ENCODE measurements around the gene MLEC.
"Not testable (repeated sequence)": the region's sequence is repeated elsewhere in the genome, so short reads cannot be mapped to it uniquely, and the experiment has no call there.

MLEC gene

GRCh38 chr12:120663741-120664140 is 23.2 kb upstream of the MLEC start:
- no peak for DNase-seq (ENCODE audit: low read depth in 2 of 2)

GRCh38 chr12:120666571-120667390 is 20.2 kb upstream of the MLEC start:
- no peak for DNase-seq (ENCODE audit: low read depth in 2 of 2)

- no peak for DNase-seq (ENCODE audit: low read depth in 2 of 2)
Observed at GRCh38 chr12:120668091-120668867, 18.7 kb upstream of the MLEC start.

GRCh38 chr12:120668868-120669840 is 17.8 kb upstream of the MLEC start:
- DNase-seq (ENCODE audit: low read depth in 2 of 2), result no peak

- not testable (repeated sequence) for DNase-seq (ENCODE audit: low read depth in 2 of 2)
Observed at GRCh38 chr12:120670237-120670636, 16.7 kb upstream of the MLEC start.

GRCh38 chr12:120670667-120671066 is 16.3 kb upstream of the MLEC start:
- DNase-seq (ENCODE audit: low read depth in 2 of 2), result no peak

GRCh38 chr12:120674097-120674636 is 12.8 kb upstream of the MLEC start:
- DNase-seq (ENCODE audit: low read depth in 2 of 2), result no peak

- no peak for DNase-seq (ENCODE audit: low read depth in 2 of 2)
Observed at GRCh38 chr12:120677765-120678473, 9.0 kb upstream of the MLEC start.

- DNase-seq (ENCODE audit: low read depth in 2 of 2), result no peak
Observed at GRCh38 chr12:120678572-120678971, 8.4 kb upstream of the MLEC start.

GRCh38 chr12:120680165-120680738 is 6.7 kb upstream of the MLEC start:
- no peak for DNase-seq (ENCODE audit: low read depth in 2 of 2)

- DNase-seq (ENCODE audit: low read depth in 2 of 2), result no peak
Observed at GRCh38 chr12:120684523-120684932, 2.4 kb upstream of the MLEC start.

- no peak for DNase-seq (ENCODE audit: low read depth in 2 of 2)
Observed at GRCh38 chr12:120685522-120685921, 1.4 kb upstream of the MLEC start.

- DNase-seq (ENCODE audit: low read depth in 2 of 2), result peak; percentile 95 to 97
Observed at GRCh38 chr12:120686151-120686689, 729 bp upstream of the MLEC start.

GRCh38 chr12:120687578-120688289 is 785 bp downstream of the MLEC start:
- no peak for DNase-seq (ENCODE audit: low read depth in 2 of 2)

GRCh38 chr12:120688527-120689071 is 1.6 kb downstream of the MLEC start:
- no peak for DNase-seq (ENCODE audit: low read depth in 2 of 2)

- DNase-seq (ENCODE audit: low read depth in 2 of 2), result no peak
Observed at GRCh38 chr12:120689397-120690082, 2.6 kb downstream of the MLEC start.

- no peak for DNase-seq (ENCODE audit: low read depth in 2 of 2)
Observed at GRCh38 chr12:120690083-120690450, 3.1 kb downstream of the MLEC start.

- no peak for DNase-seq (ENCODE audit: low read depth in 2 of 2)
Observed at GRCh38 chr12:120690978-120691377, 4.0 kb downstream of the MLEC start.

GRCh38 chr12:120692524-120693033 is 5.6 kb downstream of the MLEC start:
- DNase-seq (ENCODE audit: low read depth in 2 of 2), result no peak

All from stimulated activated CD8-positive, alpha-beta memory T cell treated with anti-CD3 and anti-CD28 coated beads, Interleukin-2, amount 100 ng/mL, for 1 hour (primary cell).